ENCODE measurements around the gene HPCAL1. TPM values are rescaled to one million over a fixed set of nuclear protein-coding genes. Genes with fewer than 3 reads are reported as not detected.
"Not testable (repeated sequence)": the region's sequence is repeated elsewhere in the genome, so short reads cannot be mapped to it uniquely, and the experiment has no call there.

The HPCAL1 gene
- total RNA-seq, 1 donor: 68.9 TPM

DNA sequence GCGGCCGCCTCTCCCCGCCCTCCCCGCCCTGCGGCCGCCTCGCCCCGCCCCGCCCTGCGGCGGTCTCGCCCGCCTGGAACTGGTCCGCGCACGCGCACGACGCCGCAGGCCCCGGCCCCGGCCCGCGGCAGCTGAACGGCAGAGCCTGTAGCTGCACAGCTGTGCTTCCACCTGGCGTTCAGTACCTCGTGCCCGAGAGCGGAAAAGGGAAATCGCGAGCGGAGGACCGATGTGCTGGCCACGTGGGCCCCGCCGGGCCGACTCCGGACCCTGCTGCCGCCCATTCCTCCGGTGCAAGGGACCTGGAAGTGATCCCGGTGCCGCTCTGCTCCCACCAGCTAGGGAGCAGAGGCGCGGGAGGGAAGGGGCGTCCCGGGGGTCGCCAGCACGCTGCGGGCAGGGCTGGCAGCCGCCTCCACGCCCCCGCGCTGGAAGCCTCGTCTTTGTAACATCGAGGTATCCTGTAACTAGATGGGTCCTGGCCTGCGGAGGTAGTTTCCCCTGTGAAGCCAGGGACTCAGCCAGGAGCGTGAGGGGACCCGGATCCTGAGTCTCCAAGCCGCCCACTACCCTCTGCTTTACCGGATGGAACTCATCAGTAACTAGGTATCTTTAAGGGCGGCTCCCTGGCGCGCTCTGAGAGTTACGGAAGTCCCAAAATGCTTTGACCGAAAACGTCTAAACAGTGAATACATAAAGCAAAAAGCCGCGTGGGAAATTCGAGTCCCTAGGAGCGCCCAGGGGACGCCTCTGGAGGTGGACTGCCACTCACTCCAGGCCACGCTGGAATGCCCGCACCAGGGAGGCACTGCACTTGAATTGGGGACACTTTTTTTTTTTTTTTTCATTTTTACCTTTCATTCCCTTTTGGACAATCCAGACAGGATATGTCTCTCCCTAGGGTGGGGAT, 146.1 kb downstream of the HPCAL1 start:
- DNase-seq (ENCODE audit: low read depth in 2 of 3, low spot score in 2 of 3): peak; percentile 88 to 92 (median 90)

DNA sequence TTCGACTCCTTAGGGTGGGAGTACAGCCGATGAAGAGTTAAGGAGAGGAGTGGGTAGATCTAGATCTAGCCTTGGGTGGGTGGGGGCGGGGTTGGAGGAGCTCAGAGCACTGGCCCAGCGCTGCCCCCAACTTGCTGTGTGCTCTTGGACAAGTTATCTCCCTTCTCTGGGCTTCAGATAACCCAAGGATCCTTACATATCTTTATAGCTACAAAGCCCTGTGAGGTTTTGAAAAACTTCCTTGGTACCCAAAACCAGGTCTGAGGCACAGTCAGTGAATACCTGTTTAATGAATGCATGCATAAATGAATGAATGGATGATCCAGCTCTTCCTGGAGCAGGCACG, 146.8 kb downstream of the HPCAL1 start:
- no peak for DNase-seq (ENCODE audit: low read depth in 2 of 3, low spot score in 2 of 3)

DNA sequence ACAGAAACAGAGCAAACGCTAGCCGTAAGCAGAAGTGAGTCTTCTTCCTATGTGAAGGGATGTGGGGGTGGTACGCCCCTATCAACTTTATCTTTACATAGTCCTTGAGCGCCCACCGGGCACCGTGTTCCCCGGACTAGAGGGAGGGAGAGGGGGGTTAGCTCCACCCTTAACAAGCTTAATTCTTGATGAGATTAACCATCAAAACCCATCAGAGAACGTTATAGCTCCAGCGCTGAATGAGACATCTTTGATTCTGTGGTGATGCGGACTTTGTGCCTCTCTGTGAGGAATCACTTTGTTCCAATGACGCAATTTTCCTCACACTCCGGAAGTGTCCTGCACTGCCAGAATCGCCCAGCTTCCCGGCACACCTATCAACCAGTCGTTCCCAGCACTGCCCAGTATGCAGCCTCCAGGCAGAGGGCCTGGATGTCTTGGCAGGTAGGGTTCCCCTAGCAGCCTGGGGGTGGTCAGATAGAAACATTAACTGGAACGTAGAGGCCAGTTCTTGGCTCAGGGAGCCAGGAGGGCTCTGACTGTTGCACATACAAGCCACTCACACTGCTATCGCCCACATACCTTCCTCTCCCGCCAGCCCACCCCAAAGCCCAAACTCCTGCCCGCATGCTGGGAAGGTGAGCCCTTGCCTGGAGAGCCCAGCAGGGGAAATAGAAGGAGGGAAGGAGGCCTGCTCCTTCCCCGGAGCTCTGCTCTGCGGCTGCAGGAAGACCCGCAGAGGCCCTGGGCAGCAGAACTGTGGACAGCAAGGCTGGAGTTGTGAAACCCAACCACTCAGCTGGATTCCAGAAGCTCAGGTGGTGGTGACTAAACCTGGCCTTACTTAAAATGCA, 147.4 kb downstream of the HPCAL1 start:
- no peak for DNase-seq (ENCODE audit: low read depth in 2 of 3, low spot score in 2 of 3)

DNA sequence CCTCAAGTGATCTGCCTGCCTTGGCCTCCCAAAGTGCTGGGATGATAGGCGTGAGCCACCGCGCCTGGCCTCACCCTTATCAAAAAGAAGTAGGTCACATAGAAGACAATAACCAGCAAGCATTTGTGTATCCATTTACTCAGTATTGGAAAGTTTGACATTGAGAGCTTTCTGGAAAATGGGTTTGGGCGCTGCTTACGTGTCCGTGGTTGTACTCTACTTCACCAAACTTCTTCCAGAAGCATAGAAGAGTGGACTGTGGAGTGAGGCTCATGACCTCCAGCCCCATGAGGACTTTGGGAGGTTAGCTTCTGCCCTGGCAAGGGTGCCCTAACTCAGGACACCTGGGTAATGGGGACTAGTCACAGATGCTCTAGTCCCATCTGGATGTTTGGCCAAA, 149.1 kb downstream of the HPCAL1 start:
- DNase-seq (ENCODE audit: low read depth in 2 of 3, low spot score in 2 of 3): no peak

DNA sequence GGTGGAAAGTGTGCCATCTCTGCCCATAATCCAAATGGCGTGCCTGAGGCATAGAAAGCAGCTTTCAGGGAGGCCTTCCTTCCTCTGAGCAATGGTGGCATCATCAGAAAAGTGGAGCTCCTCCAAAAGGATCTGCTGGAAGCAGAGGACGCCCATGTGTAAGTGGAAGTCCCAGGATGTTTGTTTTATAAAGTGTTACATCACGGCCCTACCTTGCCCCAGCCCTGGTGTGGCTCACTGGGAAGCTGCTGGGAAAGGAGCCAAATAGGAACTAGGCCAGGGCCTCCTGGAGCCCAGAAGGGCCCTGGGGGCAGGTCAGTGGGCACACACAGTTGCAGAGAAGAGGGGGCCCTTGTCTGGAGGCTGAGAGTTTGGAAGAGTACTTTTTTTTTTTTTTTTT, 149.6 kb downstream of the HPCAL1 start:
- no peak for DNase-seq (ENCODE audit: low read depth in 2 of 3, low spot score in 2 of 3)

DNA sequence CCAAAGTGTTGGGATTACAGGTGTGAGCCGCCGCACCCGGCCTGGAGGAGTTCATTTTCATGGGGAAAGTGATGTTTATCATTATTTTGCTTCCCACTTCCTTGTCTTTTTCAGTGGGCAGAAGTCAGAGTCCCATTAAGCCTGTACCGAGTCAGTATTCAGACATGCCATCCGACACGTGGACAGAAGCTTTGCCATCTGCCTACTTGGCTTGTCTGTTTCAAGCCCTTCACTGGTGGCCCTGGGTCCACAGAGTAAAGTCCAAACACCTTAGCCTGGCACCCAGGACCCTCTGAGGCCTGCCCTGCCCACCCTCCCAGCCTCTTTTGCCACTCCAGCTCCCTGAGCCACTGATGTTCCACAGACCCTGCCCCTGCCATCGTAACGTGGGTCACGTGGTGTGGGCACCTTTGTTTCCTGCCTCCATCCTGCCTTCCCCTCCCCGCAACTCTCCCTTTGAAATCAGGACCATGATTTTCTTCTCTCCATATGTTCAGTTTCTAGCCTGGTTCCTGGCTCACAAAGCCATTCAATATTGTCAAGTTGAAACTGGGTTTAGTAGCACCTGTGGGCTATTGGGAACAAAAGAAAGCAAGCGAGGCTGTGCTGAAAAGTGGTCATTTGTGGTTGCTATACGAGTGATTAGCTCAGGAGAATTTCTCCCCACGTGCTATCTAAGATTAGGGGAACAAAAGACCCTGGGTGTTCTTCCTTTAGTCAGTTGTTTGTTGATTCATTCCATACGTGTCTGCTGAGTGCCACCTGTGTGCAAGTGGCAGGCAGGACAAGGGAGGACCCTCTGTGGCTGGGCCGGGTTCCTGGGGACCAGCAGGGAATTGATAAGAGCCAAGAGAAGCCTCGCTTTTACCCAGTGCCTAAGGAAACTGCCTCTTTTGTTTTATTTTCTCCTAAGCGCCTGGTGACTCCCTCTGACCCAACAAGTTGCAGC, 150.5 kb downstream of the HPCAL1 start:
- no peak for DNase-seq (ENCODE audit: low read depth in 2 of 3, low spot score in 2 of 3)

DNA sequence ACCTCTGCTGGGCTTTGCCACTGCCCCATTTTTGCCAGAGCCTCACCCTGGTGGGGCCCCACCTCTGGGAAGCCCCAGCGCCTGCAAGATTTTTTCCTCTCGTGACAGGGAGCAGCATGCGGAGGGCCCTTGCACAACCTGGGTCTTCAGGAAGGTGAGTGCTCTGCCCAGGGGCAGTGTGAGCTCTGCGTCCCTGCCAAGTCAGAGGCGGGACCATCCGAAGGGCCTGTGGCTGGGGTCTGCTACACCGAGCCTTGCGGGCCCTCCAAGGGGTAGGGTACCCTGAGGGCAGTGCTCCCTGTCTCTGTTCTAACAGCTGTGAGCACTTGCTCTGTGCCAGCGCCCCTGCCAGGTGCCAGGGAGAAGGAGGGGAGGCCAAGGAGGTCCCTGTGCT, 151.2 kb downstream of the HPCAL1 start:
- DNase-seq (ENCODE audit: low read depth in 2 of 3, low spot score in 2 of 3): no peak

DNA sequence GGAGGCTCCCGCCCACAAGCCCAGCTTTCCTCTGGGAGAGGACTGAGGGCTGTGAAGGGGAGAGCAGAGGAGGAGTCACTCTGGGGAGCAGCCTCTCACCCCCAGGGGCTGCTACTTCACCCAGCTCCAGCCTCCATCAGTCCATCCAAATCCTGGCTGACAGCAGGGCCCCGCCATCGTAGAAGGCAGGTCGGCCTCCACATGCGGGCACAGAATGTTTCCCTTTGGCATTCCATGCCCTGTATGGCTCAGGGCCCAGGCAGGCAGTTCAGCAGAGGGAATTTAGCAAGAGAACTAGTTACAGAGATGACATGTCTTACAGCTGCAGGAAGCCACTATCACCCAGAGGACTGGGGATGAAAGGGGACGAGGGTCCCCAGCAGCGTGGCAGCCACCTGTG, 151.8 kb downstream of the HPCAL1 start:
- no peak for DNase-seq (ENCODE audit: low read depth in 2 of 3, low spot score in 2 of 3)

DNA sequence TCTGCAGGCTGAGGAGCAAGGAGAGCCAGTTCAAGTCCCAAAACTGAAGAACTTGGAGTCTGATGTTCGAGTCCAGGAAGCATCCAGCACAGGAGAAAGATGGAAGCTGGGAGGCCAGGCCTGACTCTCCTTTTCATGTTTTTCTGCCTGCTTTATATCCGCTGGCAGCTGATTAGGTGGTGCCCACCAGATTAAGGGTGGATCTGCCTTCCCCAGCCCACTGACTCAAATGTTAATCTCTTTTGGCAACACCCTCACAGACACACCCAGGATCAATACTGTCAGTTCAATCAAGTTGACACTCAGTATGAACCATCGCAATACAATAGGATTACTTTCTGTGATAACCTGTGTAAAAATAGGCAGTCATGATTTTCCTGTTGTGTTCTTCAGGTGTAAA, 154.5 kb downstream of the HPCAL1 start:
- not testable (repeated sequence) for DNase-seq (ENCODE audit: low read depth in 2 of 3, low spot score in 2 of 3)

DNA sequence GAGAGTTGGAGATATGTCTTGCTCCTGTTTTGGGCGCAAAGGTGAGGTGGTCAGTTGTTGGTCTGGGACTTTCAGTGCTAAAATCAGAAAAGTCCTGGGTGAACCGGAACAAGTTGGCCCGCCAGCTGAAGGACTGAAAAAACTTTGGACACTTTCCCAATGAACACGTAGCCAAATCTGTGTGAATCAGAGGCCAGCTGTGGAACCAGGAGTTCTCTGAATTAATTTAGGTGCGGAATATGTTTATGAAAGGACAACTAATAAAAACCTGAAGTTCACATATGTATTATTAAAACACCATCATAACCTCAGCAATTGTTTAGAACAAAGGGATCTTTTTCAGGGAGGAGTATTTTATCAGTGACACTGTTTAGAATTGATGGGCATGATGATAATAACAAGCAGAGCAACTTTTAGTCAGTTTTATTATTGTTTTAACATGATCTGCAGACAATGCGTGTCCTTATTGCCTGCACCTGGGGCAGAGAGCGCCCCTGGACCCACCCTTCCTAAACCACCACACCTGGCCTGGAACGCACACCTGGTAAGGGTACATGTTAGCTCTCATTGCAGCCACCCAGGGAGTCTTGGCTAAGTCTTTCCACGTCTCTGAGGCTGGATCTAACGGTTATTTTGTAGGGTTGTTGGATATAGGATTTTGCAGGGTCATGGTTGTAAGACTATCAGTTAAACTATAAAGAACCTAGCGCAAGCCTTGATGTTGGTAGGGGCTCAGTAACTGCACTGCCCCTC, 155.3 kb downstream of the HPCAL1 start:
- DNase-seq (ENCODE audit: low read depth in 2 of 3, low spot score in 2 of 3): no peak

DNA sequence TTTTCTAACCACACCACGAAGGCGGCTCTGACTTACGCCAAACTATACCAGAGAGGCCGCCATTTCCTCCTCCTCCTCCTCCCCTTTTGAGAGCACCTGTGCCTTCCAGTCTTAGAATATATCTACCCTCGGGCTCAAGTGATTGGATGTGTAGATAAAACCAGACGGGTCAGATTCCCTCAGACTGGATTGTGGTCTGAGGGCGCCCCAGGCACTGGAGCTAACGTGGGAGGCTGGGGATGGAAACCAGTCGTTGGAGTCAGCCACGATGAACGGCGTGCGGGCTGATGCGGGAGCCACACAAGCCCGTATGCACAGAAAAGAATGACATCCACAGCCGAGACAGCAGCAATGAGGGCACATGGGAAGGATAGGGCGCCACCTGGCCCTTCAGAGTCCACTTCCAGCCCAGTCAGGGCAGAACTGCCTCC, 157.7 kb downstream of the HPCAL1 start:
- no peak for DNase-seq (ENCODE audit: low read depth in 2 of 3, low spot score in 2 of 3)

DNA sequence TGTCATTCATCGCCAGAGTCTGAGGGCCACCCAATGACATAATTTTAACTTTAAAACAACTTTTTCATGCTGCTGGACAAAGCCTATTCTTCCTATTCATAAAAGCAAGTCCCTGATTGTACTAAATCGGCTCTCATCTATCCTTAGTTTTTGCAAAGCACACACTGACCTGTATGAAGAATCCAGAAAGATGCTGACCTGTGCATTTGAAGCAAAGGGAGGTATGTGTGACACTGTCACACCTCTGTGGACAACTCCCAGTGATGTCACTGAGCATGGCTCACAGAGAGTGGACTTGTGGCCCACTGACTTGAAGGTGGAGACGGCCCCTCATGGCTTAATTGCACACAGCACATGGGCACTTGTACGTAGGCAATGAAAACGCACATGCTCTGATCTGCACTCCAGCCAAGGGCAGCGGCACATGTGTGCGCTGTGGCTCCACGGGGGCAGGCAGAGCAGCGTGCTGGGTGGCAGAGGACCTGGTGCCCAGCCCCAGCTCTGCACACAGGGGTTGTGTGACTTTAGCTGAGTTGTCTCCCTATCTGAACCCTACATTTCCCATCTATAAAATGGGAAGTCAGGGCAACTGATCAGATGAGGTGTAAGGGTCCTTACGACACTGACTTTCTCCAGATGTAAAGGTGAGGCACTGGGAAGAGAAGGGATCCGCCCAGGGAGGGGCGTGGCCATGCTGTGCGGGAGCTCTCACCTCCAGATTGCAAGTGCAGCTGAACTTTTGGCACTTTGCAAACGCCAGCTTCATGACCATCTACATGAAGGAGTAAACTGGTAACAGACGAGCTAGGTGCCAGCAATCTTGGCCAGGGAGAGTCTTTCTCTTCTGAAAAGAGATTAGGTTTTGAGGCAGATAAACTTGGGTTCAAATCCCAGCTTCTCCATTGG, 159.7 kb downstream of the HPCAL1 start:
- DNase-seq (ENCODE audit: low read depth in 2 of 3, low spot score in 2 of 3): no peak

DNA sequence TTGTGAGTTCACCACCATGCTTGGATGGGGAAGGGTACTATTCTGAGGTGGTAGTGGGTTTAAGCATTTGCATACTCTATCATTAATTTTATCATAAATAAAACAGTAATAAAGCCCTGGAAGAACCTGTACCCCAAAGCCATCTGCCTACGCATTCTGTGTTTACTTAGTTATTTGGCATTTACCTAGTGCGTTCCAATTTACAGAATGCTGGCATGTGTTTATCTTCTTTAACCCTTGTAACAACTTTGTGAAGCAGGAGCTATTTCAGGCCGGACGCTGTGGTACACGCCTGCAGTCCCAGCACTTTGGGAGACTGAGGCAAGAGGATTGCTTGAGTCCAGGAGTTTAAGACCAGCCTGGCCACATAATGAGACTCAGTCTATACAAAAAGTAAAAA, 163.2 kb downstream of the HPCAL1 start:
- DNase-seq (ENCODE audit: low read depth in 2 of 3, low spot score in 2 of 3): no peak

DNA sequence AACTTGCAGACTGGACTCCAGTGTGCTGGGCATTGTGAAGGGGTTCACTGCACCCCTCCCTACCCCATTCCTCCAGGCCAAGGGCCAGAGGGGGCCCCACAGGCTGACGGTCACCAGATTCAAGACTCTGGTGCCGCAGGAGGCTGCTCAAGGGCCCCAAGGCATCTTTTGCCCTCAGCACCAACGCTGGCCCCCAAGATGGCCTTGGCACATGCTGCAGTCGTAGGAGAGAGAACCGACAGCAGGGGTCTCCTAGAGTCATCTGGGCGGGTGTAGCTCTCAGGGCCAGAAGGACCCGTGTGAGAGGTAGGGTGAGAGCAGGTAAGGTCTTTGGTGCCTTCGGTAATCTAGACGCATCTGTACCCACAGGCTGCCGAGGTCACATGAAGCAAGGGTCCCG, 164.1 kb downstream of the HPCAL1 start:
- DNase-seq (ENCODE audit: low read depth in 2 of 3, low spot score in 2 of 3): no peak

DNA sequence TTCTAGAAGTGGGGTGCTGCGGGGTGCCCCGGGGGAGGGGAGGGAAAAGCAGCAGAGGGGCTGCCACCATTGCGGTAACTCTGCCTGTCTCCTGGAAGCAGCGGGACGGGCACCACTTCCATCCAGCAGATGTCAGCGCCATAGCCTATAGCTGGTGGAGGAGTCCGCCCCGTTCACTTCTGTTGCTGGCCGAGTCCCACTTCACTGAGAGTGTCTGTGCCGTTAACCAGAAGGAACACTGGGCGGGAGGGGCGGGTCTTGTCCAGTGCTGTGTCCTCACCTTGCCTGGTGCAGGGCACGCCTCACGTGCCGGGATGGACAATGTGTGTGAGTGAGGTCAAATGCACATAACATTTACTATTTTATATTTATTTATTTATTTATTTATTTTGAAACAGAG, 164.7 kb downstream of the HPCAL1 start:
- DNase-seq (ENCODE audit: low read depth in 2 of 3, low spot score in 2 of 3): no peak

DNA sequence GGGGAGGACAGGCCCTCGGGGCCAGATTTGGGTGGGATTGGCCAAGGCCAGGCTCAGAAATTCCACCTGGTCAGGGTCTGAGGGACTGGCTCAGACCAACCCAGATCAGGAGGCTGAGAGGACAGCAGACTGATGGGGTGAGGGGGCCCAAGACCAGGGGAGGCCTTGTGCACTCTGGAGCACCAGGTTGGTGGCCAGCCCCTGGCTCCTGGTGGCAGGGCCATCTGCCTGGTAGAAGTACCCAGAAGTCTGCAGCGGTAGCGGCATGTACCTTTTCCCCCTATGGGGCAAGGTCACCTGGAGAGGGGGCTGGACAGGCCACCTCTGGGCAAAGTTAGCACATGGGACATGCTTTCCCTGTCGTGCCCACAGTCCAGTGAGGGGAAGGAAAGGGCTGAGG, 166.6 kb downstream of the HPCAL1 start:
- DNase-seq (ENCODE audit: low read depth in 2 of 3, low spot score in 2 of 3): no peak

DNA sequence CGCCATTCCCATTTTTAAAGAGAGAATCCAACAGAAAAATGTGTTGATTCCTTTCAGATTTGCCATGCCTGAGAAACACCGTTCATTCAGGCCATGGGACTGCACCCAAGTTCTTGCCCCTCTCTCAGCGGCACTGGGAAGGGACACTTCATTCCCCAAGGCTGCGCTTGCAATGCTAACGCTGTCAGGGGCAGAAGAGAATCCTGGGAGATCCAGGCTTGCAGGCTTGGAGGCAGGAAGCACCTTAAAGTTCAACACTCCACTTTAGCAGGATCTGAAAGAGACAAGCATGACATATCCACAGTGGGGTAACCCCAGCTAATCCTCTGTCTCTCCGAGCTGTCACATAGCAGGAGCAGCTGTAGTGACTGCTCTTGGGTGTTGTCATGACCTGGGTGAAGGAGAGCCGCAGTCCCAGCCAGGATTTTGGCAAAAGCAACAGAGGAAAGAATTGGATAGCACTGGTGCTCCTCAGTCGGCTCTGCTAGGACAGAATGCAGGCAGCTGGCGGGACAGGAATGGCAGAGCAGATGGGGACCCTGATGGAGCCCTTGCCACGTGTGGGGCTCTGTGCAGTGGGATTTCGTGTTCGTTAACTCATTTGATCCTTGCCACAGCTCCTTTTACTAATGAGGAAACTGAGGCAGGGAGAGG, 167.4 kb downstream of the HPCAL1 start:
- DNase-seq (ENCODE audit: low read depth in 2 of 3, low spot score in 2 of 3): no peak

DNA sequence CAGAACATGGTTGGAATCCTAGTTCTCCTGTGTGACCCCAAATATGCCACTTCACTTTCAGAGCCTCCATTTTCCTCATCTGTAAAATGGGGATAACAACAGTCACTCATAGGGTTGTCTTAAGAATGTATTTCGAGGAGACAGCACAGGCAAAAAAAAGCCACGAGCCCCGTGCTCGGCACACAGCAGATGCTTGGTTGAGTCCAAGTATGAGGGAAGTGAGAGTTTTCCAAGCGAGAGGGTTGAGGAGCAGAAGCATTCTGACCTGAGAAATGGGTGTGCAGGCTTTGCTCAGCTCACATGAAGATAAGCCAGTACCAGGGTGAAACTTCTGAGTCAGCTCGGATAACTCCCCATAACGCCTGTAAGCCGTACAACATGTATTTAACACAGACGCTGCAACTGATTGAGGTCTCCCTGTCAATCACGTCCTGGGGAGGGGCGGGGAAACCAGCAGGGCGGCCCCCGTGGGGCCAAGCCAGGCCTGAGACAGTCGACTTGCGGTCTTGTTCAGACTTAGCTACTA, 168.4 kb downstream of the HPCAL1 start:
- DNase-seq (ENCODE audit: low read depth in 2 of 3, low spot score in 2 of 3): no peak

All from hematopoietic multipotent progenitor cell (in vitro differentiated cells).